LNCaP clone FGC (cell line): ENCODE measurements around the gene UBXN1.
"Not testable (repeated sequence)": the region's sequence is repeated elsewhere in the genome, so short reads cannot be mapped to it uniquely, and the experiment has no call there.

Experiments used
- DNase-seq: peaks from one replicate; pipeline ENCODE4 v3.0.0-alpha.2; 2011; ENCODE audit warnings: low read depth
- H3K4me3 ChIP-seq: 2 replicates; pipeline ENCODE4 v1.5.1; 2011; ENCODE audit warnings: mild to moderate bottlenecking, low read depth, low read length, control low read depth
- TF ChIP-seq, protein P1 (sequence below): IDR thresholded peaks from 2 replicates; pipeline ENCODE4 v1.5.1; 2012; ENCODE audit warnings: mild to moderate bottlenecking; ENCODE audit not compliant: control insufficient read depth, insufficient read depth; ENCODE audit errors: extremely low read depth

UBXN1 gene

DNA sequence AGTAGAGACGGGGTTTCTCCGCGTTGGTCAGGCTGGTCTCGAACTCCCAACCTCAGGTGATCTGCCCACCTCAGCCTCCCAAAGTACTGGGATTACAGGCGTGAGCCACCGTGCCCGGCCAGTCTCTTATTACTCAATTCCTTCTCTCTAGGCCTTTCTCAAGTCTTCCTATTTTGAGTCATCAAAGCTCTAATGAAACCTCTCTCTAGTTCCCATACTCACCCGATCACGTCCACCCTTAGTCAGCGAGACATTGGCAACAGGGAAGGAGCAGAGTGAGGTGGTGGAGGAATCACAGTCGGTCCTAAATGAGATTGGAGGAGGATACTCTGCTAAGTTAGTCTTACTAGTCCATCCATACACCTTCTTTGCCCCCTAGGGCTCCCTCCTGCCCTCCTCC lies 23.4 kb upstream of the UBXN1 start:
- no peak for DNase-seq
- TF ChIP-seq, protein P1, sequence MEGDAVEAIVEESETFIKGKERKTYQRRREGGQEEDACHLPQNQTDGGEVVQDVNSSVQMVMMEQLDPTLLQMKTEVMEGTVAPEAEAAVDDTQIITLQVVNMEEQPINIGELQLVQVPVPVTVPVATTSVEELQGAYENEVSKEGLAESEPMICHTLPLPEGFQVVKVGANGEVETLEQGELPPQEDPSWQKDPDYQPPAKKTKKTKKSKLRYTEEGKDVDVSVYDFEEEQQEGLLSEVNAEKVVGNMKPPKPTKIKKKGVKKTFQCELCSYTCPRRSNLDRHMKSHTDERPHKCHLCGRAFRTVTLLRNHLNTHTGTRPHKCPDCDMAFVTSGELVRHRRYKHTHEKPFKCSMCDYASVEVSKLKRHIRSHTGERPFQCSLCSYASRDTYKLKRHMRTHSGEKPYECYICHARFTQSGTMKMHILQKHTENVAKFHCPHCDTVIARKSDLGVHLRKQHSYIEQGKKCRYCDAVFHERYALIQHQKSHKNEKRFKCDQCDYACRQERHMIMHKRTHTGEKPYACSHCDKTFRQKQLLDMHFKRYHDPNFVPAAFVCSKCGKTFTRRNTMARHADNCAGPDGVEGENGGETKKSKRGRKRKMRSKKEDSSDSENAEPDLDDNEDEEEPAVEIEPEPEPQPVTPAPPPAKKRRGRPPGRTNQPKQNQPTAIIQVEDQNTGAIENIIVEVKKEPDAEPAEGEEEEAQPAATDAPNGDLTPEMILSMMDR, result no peak
- H3K4me3 ChIP-seq, result no peak overlapping the region

DNA sequence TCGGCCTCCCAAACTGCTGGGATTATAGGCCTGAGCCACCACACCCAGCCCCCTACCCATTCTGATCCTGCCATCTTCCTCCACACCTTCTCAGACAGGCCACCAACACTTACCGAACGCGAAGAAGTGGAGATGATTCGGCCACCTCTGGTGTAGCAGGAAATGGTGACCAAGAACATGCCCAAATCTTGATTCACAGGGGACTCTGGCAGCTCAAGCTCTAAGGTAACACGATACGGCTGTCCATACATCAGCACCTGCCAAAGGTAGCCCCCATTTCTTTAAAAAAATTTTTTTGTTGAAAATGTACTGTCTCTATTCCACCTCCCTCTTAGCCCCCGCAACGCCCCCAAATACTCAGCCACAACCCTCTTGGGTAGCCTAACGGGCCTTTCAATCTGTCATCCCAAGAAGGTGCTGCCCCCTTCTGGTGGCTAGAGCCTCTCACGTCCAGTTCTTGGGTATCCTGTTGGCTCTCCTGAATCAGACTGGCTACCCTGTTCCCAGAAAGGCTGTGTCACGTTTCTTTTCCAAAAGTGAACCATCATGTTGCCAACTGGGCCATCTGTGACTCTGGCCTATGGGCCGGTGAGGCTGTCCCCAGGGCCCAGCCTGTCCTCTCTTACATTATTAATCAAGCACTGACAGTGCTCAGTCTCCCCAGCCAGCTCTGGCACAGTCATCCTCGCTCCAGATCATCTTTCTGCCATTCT lies 15.7 kb upstream of the UBXN1 start:
- no peak for DNase-seq
- H3K4me3 ChIP-seq, result no peak overlapping the region
- TF ChIP-seq, protein P1, result peak; percentile 73

DNA sequence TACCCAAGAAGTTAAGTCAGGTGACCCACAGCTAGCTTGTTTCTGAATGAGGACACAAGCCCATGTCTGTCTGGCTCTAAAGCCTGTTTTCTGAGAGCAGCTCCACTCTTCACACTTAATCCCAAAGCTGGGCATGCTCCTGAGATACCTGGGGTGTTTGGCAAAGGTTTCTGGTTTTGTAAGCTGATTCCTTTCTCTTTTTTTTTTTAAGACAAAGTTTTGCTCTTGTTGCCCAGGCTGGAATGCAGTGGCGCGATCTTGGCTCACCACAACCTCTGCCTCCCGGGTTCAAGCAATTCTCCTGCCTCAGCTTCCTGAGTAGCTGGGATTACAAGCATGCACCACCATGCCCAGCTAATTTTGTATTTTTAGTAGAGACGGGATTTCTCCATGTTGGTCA lies 14.8 kb upstream of the UBXN1 start:
- DNase-seq, H3K4me3 ChIP-seq: not testable (repeated sequence)

DNA sequence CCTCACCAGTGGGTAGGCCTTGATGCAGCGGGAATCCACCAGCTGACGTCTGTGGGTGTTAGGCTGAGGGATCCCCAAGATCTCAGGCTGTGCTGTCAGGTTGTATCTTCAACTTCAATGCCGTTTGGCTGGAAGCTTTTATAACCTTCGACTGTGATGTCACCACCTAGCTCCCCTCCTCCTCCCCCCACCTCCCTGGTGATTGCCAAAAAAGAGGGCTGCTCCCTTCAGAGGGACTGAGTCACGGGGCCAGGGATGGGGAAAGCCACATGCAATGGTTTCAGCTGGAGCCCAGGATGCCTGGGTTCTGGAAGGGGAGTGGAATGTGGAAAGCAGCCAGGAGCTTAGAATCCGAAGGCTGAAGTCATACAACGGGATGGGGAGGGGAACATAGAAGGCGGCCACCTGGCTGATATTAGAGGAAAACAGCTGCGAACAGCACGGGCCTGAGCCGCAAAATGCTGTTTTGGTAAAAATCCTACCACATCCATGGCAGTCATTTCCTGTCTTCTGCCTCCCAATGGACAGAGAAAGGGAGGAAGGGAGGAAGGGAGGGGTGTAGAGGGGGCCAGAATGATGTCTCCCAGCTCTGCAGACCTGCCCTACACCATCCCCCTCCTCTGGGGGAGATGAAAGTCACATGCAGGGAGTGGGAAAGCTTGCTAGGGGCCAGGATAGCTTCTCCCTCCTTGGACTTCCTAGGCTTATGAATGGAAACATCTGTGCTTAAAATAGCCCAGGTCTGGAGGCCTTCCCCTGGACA lies 10.7 kb upstream of the UBXN1 start, which contains the start of gene LRRN4CL:
TSS of gene LRRN4CL (minus strand) at position 110 of the 763 bp plus-strand sequence. CDS start 1,022 bp downstream, outside the sequence.
- TF ChIP-seq, protein P1, result no peak
- no peak within 1 kb of the TSS for H3K4me3 ChIP-seq
- DNase-seq, result no peak

DNA sequence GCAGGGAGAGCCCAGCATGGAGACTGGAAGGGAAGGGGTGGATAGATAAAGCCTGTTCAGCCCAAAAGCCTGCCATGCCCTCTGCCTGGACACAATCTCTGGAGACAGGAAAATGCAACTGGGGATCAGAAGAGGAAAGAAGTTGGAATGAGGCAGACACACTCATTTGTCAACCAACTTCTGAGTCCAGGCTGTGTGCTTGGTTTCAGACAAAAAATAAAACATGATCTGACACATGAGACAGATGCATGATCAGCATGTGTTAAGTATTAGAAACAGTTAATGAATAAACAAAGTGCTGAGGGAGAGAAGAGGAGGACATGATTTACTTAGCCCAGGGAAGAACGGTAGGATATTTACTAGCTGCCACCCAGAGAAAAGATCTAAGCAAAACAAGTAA lies 9.6 kb upstream of the UBXN1 start:
- TF ChIP-seq, protein P1, result no peak
- no peak for DNase-seq
- H3K4me3 ChIP-seq, result no peak overlapping the region

DNA sequence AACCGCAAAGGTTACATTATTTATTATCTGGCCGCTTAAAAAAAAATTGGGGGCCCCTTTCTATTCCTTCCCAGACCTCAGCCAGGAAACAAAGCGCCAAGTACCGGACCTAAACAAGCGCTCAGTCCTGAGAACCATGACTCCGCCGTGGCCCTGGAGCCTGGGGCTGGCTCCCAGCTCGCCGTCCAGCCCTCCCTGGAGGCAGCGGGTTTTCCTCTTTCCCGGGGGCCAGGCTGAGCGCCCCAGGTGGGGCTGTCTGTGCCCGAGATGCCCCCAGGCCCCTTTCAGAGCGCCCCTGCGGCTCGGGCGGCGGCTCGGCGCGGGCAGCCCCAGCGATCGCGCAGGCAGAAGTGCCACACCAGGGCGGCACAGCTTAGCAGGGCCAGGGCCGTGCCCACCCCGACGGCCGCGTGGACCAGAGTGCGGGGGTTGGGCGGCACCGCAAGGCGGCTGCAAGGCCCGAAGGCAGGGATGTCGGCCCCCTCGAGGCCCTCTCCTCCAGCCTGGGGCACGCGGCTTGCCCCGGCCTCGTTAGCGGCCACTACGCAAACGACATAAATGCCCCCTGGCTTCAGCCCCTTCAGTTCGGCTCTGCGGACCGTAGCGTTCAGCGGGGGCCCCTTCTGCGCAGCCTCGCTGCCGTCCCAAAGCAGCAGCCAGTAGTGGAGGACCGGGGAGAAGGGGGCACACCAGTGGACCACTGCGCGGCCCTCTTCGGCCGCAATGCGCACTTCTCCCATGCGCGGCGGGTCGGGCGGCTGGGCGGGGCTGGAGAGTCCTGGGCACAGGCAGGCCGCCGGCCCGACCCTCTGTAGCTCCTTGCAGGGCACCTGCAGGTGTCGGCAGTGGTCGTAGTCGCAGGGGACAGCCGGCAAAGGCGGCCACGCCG lies 8.9 kb upstream of the UBXN1 start:
- DNase-seq, result no peak
- H3K4me3 ChIP-seq, result no peak overlapping the region
- TF ChIP-seq, protein P1, result no peak

DNA sequence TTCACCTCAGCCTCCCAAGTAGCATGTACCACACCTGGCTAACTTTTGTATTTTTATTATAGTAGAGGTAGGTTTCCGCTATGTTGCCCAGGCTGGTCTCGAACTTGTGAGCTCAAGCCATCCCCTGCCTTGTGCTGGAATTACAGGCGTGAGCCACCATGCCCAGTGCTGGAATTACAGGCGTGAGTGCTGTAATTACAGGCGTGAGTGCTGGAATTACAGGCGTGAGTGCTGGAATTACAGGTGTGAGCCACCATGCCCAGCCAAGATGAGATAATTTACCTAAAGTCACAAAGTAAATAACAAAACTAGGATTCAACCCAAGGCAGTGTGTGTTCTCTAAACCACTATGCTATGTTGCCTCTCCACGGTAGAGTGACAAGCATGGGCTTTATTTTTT lies 3.6 kb upstream of the UBXN1 start:
- no peak for DNase-seq
- no peak overlapping the region for H3K4me3 ChIP-seq
- TF ChIP-seq, protein P1, result no peak
